GM19193 (cell line): Measurements from ENCODE around the gene POLG.

ENCODE experiments used
- POLR2A ChIP-seq: IDR thresholded peaks from 4 replicates; pipeline ENCODE4 v1.6.1; 2011; ENCODE audit not compliant: insufficient read depth, insufficient read length; ENCODE audit errors: extremely low read depth

POLG gene

DNA sequence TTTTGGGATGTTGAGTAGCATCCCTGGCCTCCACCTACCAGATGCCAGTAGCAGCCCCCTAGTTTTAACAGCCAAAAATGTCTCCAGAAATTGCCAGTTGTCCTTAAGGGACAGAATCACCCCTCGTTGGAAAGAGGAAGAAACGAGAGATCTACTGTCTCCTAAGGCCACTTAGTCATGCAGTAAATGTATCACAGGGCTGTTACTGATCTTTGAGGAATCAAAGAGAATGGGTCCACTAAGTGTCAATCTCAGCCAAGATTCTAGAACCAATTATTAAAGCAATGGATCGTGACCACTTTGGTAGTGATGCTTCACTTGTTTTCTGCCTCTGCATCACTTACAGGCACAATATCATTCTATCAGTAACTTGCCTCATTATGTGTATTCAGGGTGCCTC is 26.4 kb downstream of the POLG start:
- TF ChIP-seq POLR2A, result no peak

- no peak for TF ChIP-seq POLR2A
These were observed 26.8 kb downstream of the POLG start for GRCh38 chr15:89307791-89308190.

- TF ChIP-seq POLR2A, result no peak
These were observed 27.5 kb downstream of the POLG start for GRCh38 chr15:89307046-89307587.

DNA sequence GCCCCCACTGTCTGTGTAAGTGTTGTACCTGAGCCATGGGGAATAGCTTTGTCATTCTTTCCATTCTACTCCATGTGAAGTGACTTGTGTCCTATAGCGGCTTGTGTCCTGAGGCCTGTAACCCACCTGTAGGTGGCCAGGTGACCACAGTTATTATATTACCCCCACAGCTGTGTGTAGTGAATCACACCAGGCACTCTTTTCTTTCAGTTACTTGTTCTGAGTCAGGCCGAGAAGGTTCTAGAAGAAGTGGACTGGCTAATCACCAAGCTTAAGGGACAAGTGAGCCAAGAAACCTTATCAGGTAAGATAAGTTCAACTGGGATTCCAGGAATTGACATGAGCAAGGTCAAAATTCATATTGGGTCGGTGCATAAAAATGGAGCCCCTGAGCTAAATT is 29.2 kb downstream of the POLG start:
- TF ChIP-seq POLR2A, result no peak

GRCh38 chr15:89303986-89304385 is 30.6 kb downstream of the POLG start:
- TF ChIP-seq POLR2A, result no peak

DNA sequence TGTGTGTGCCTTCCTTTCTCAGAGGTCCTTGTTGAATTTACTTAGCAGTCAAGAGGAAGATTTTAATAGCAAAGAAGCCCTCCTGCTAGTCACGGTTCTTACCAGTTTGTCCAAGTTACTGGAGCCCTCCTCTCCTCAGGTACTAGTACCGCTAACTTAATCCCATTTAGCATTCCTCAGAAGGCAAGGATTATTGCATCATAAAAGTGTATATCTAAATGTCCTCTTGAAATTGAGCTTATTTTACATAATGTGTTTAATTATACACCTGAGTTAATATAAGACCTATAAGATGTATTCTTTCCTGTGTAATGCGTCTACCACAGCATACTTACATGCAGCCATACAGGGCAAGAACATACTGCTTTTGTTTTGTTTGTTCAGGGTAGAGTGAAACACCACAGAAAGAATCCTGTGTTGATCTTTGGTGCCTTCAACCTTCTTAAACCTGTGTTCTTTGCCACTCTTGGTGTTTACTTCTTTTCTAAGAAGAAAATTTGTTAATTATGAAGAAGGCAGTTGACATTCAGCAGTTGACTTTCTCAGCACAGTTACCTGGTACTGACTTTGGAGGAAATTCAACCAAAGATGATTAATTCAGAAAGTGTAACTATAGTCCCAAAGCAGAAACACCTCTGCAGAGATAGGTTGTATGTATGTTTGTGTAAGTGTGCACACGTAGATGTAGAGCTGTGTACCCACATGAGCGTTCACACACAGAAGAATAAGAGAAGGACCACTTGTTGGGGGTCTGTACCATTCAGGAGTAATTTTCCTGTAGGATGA is 33.1 kb downstream of the POLG start:
- TF ChIP-seq POLR2A, result no peak

GRCh38 chr15:89299896-89300295 is 34.7 kb downstream of the POLG start:
- TF ChIP-seq POLR2A, result no peak

- TF ChIP-seq POLR2A, result no peak
These were observed 41.6 kb downstream of the POLG start for GRCh38 chr15:89293012-89293411.

DNA sequence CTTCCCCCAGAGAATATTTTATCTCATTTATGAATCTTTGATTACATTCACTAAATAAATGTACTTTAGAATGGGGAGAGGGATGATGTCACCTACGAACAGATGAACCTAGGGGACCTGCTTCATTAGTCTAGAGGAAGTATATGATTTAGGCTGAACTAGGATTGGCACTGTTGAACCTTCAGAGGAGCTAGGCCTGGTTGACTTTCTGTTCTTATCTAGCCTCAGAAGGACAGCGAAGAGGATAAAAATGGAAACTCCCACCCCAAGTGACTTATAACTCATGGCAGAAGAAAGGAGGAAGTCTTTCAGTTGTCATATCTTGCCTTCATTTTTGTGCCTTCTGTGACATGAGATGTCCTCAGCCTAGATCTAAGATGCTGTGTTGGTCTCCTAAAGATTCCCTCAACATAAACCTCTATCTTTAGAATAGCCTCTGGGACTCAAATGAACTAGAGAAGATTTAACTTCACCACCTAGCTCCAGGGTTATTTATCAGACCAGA is 42.6 kb downstream of the POLG start:
- TF ChIP-seq POLR2A, result no peak

- TF ChIP-seq POLR2A, result no peak
These were observed 51.4 kb downstream of the POLG start for GRCh38 chr15:89283201-89283600.

- no peak for TF ChIP-seq POLR2A
These were observed 52.0 kb downstream of the POLG start for GRCh38 chr15:89282631-89283030.

- TF ChIP-seq POLR2A, result no peak
These were observed 56.3 kb downstream of the POLG start for GRCh38 chr15:89278307-89278706.
